Activated T-helper 17 cell treated with anti-CD3 and anti-CD28 coated beads, Interleukin-2, amount 50 U/mL, for 72 hours (primary cell): ENCODE measurements around the gene KTN1. TPM values are rescaled to one million over a fixed set of nuclear protein-coding genes. Genes with fewer than 3 reads are reported as not detected.

Experiments used
- ATAC-seq: fragments of 150-1000 bp; cut with Tn5 transposase; replicated peaks from 2 replicates; pipeline ENCODE4 v1.10.0; 2021; ENCODE audit warnings: mild to moderate bottlenecking, moderate library complexity
- H3K27ac Mint-ChIP-seq: one replicate; pipeline ENCODE4 v1.8.0; 2022; ENCODE audit warnings: mixed read lengths
- H3K27me3 Mint-ChIP-seq: one replicate; pipeline ENCODE4 v1.8.0; 2022; ENCODE audit warnings: mixed read lengths
- H3K36me3 Mint-ChIP-seq: one replicate; pipeline ENCODE4 v1.8.0; 2022; ENCODE audit warnings: low read depth, mild to moderate bottlenecking, mixed read lengths
- H3K4me1 Mint-ChIP-seq: one replicate; pipeline ENCODE4 v1.8.0; 2022; ENCODE audit warnings: mixed read lengths
- H3K4me3 Mint-ChIP-seq: one replicate; pipeline ENCODE4 v1.8.0; 2022; ENCODE audit warnings: mild to moderate bottlenecking, mixed read lengths
- H3K9me3 Mint-ChIP-seq: one replicate; pipeline ENCODE4 v1.8.0; 2022; ENCODE audit warnings: mixed read lengths
- total RNA-seq, 2 donors: library from RNA; stranded (reverse); gene quantifications; one replicate each; pipeline ENCODE4 v1.2.3, GENCODE V29; 2022

KTN1 gene
- total RNA-seq, 2 donors from 2014 or later, result 93.7 to 154 TPM

DNA sequence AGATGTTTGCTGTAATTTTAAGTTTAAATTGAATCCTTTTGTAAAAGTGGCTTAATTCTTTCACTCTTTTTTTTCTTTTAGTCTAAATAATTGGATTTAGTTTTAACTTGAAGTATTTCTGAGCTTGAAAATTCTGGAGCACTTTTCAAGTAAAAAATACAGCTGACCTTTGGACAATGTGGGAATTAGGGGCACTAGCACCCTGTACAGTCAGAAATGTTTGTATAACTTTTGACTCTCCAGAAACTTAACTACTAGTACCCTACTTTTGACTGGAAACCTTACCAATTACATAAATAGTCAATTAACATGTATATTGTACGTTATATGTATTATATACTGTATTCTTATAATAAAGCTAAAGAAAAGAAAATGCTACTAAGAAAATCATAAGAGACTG is 7.8 kb downstream of the KTN1 start:
- Mint-ChIP-seq H3K9me3 (no peaks in the 10 kb centered on the region), H3K27me3 (no peaks in the 10 kb centered on the region), H3K4me1 (peaks cover 31% of the 10 kb centered on the region), H3K36me3 (peaks cover 4% of the 10 kb centered on the region), H3K27ac (no peak overlapping the region), H3K4me3 (peak overlapping the region; percentile 12)
- ATAC-seq, result peak; percentile 9

DNA sequence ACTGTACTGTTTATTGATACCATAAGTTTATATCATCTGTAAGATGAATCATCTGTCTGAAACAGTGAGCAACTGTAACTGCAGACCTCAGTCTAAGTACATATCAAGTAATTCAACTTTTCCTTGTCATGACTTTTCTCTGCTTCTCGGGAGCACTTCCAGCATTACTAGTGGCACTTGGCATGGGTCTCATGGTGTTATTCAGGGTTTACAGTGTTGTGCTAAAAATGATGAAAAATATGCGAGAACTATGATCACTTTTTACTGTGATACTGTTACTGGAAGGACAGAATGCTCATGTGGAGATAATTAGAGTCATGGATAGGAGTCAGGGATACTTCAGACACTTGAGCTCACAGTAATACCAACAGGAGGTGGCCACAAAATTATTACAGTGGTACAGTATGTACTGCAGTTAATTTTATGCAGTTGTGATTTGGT is 8.3 kb downstream of the KTN1 start:
- Mint-ChIP-seq H3K9me3 (no peaks in the 10 kb centered on the region), H3K27me3 (no peaks in the 10 kb centered on the region), H3K4me3 (peak overlapping the region; percentile 3), H3K36me3 (peaks cover 4% of the 10 kb centered on the region), H3K4me1 (peaks cover 31% of the 10 kb centered on the region), H3K27ac (no peak overlapping the region)
- ATAC-seq, result peak; percentile 86

DNA sequence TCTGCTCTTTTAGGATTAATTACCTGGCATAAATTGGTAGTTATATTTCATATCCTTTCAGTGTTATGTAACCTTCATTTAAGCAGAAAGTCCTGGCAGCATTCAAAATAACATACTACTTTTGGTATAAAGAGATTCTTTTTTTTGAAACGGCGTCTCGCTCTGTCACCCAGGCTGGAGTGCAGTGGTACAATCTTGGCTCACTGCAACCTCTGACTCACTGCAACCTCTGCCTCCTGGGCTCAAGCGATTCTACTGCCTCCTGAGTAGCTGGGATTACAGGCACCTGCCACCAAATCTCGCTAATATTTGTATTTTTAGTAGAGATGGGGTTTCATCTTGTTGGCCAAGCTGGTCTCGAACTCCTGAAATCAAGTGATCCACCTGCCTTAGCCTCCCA is 9.2 kb downstream of the KTN1 start:
- Mint-ChIP-seq H3K4me3 (no peak overlapping the region), H3K4me1 (peaks cover 31% of the 10 kb centered on the region), H3K36me3 (peaks cover 4% of the 10 kb centered on the region), H3K27ac (no peak overlapping the region), H3K27me3 (no peaks in the 10 kb centered on the region), H3K9me3 (no peaks in the 10 kb centered on the region)
- ATAC-seq, result no peak

DNA sequence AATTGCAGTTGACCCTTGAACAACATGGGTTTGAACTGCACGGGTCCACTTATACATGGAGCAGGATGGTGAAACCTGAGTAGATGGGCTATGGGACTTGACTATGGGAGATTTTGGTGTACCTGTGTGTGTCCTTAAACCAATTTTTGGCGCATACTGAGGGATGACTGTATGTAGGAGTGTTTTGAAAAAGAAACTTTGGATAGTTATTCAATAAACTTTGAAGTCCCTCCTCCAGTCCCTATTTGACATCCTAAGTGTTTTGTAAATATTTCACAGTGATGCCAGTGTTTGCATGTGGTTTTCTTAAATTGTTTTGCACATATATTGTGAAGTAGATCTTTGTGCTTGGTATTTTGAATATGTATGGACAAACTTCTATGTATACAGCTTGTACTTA is 12.4 kb downstream of the KTN1 start:
- Mint-ChIP-seq H3K27me3 (no peaks in the 10 kb centered on the region), H3K4me3 (no peak overlapping the region), H3K4me1 (peaks cover 17% of the 10 kb centered on the region), H3K9me3 (no peaks in the 10 kb centered on the region), H3K27ac (peak overlapping the region; percentile 31), H3K36me3 (peaks cover 4% of the 10 kb centered on the region)
- ATAC-seq, result no peak

DNA sequence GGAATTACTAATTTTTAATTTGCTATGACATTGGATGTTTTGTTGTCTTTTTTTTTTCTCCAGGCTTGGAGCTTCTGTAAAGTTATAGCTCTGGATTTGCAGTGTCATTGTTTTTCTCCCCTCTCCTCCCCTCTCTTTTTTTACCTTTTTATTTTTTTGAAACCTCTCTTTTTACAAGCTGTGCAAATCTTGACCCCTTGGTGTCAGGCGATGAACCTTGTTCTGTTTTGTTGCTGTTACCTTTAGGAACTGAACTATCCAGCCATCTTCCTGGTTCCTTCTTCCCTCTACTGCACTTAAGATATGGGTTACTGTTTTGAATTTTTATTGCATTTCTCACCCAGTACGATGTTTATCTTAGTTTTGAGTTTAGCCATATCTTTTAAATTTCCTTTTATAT is 13.7 kb downstream of the KTN1 start:
- Mint-ChIP-seq H3K36me3 (no peaks in the 10 kb centered on the region), H3K9me3 (no peaks in the 10 kb centered on the region), H3K4me3 (no peak overlapping the region), H3K4me1 (peaks cover 9% of the 10 kb centered on the region), H3K27ac (no peak overlapping the region), H3K27me3 (no peaks in the 10 kb centered on the region)
- no peak for ATAC-seq

DNA sequence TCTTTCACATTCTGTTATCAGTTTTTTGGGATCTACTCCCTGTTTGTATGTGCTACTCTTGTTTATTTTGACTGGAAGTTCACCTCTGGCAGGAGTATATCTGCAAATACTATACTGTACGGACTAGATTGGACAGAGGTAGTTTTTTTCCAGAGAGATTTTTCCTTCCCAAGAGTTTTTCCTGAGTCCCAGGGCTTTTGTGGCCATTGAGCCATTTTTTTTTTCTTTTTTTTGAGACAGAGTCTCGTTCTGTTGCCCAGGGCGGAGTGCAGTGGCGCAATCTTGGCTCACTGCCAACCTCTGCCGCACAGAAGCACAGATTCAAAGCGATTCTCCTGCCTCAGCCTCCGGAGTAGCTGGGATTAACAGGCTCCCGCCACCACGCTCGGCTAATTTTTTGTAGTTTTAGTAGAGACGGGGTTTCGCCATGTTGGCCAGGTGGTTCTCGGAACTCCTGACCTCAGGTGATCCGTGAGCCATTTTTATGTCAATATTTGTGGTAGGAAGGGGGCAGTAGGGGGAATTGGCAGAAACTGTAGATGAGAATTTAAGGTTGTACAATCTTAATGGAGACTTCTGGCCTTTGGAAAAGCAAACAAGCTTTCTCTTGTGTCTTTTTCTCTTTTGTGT is 19.4 kb downstream of the KTN1 start:
- ATAC-seq, result no peak
- Mint-ChIP-seq H3K27ac (no peak overlapping the region), H3K27me3 (no peaks in the 10 kb centered on the region), H3K4me1 (peaks cover 5% of the 10 kb centered on the region), H3K4me3 (no peak overlapping the region), H3K9me3 (no peaks in the 10 kb centered on the region), H3K36me3 (peaks cover 6% of the 10 kb centered on the region)

DNA sequence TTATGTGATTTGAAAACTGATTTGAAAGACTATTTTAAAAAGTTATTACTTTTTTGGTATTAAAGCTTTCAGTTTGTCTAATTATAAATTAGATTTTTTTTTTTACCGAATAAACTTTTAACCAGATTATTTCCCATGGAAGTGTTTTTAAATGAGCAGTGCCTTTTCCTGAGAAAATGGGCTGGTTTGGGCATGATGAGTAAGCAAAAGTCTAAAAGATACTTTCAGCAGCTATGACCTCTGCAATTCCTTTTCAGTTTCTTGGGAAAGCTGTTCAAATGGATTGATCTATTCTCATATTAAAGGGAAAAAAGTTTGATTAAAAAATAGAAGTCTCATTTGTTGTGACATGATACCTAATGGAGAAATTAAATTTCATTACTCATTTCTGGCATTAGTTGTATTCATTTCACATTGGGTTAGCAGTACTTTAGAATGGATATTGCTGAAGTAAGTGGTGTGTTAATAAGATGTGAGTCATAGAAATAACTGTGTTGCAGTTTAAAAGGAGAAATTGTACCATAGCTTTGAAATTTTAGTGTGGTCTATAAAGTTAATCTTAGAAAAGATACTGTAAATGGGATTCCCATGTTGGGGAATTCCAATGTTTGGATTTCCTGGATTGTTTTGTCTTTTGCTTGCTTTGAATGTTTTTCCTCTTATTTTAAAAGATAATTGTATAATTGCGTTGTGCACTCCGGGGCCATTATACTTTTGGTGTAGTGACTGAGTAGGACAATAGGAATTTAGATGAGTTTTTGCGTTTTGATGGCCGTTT is 21.0 kb downstream of the KTN1 start:
- H3K4me3 Mint-ChIP-seq, result no peak overlapping the region
- H3K9me3 Mint-ChIP-seq, result no peaks in the 10 kb centered on the region
- H3K27me3 Mint-ChIP-seq, result no peaks in the 10 kb centered on the region
- H3K36me3 Mint-ChIP-seq, result peaks cover 6% of the 10 kb centered on the region
- no peak overlapping the region for H3K27ac Mint-ChIP-seq
- peaks cover 5% of the 10 kb centered on the region for H3K4me1 Mint-ChIP-seq
- no peak for ATAC-seq

DNA sequence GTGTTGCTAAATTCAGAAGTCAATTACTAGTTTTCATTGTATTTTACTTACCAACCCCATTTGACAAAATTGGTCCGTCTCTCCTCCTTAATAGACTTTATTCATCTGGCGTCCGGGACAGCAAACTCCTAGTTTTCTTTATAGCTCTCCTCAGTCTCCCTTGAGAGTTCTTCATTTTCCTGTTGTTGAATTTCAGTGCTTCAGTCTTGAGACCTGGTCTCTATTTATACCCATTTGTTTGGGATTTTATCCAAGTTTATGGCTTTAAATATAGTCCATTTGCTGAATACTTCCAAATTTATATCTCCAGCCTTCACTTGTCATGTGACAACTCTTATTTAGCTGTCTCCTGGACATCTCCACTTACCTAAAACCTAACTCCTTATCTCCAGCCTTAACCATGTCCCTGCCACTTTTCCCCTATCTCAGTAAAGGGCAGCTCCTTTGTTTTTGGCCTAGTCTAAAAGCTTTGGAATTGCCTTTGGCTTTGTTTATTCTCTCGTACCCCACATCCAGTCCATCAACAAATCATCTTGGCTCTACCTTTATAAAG is 23.5 kb downstream of the KTN1 start:
- no peak for ATAC-seq
- Mint-ChIP-seq H3K36me3 (peaks cover 6% of the 10 kb centered on the region), H3K4me1 (peaks cover 11% of the 10 kb centered on the region), H3K27me3 (no peaks in the 10 kb centered on the region), H3K27ac (no peak overlapping the region), H3K4me3 (no peak overlapping the region), H3K9me3 (no peaks in the 10 kb centered on the region)

DNA sequence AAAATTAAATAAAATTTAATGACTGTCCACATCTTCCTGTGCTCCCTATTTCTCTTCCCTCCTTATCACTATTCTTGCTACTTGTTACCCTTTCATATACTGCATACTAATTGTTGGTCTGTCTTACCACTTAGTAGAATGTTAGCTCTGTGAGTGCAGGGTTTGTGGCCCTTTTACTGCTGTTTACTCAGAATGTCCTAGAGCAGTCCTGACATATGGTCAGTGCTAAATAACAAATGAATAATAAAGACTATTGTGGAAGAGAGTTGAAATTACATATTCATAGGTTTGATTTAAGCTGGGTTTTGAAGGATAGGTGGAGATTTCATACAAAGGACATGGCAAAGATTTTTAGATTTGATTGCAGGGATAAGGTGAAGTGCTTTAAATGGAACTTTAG is 24.5 kb downstream of the KTN1 start:
- ATAC-seq, result no peak
- Mint-ChIP-seq H3K4me1 (peaks cover 16% of the 10 kb centered on the region), H3K9me3 (no peaks in the 10 kb centered on the region), H3K27me3 (no peaks in the 10 kb centered on the region), H3K36me3 (peaks cover 6% of the 10 kb centered on the region), H3K4me3 (no peak overlapping the region), H3K27ac (no peak overlapping the region)

DNA sequence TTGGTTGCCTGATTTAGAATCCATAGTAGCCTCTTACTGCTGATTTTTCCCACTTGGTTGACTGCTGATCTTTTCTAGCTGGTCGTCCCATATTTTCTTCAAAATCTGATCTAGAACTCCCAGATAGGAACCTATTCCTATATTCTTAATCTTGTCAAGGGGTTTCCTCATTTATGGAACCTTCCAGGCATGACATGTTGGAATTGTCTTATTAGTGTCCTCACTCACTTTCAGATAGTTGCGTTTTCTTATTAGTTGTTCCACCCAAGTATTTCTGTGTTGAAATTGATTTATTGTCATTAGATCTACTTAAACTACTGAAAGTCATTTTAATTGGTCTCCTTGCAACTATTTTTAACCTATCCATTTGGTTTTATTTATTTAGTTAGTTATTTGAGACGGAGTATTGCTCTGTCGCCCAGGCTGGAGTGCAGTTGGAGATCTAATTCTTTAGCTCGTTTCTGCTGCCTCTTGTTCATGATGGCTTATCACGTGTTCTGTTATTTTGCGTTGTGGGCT is 25.0 kb downstream of the KTN1 start:
- ATAC-seq, result no peak
- H3K4me1 Mint-ChIP-seq, result peaks cover 16% of the 10 kb centered on the region
- H3K27me3 Mint-ChIP-seq, result no peaks in the 10 kb centered on the region
- no peak overlapping the region for H3K27ac Mint-ChIP-seq
- no peaks in the 10 kb centered on the region for H3K9me3 Mint-ChIP-seq
- peaks cover 6% of the 10 kb centered on the region for H3K36me3 Mint-ChIP-seq
- H3K4me3 Mint-ChIP-seq, result no peak overlapping the region

DNA sequence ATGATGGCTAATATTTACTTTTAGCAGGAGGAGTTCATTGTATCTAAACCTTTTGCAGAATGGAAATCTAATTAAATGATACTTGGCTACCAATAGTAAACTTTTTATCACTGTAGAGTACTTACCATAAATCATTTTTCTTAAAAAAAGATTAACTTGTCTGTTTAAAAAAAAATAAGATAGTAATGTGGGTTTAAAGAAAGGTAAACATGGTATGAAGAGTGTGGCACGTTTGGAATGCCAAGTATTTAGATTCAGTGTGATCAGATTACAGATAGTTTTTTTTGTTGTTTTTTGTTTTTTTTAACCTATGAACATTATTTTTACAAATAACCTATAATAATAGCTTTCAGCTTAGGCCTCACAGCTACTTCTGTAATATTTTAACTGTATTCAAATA is 25.8 kb downstream of the KTN1 start:
- no peaks in the 10 kb centered on the region for H3K9me3 Mint-ChIP-seq
- H3K27me3 Mint-ChIP-seq, result no peaks in the 10 kb centered on the region
- ATAC-seq, result no peak
- H3K36me3 Mint-ChIP-seq, result peaks cover 6% of the 10 kb centered on the region
- H3K4me1 Mint-ChIP-seq, result peaks cover 16% of the 10 kb centered on the region
- H3K4me3 Mint-ChIP-seq, result no peak overlapping the region
- H3K27ac Mint-ChIP-seq, result no peak overlapping the region

DNA sequence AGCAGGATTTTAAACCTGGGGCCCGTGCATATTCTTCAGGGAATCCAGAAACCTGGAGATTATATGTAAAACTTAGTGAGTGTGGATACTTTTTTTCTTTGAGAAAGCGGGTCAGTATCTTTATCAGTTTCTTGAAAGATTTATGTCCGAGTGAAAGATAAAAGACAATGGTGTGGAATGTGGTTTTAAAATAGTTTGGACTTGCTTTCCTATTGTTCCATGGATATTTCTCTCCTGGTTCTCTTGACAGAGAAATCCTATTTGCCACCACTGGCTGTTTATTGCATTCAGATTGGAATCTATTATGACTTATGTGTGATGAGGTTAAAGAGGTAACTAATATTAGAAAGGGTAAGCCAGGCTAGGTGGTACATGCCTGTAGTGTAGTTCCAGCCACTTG is 27.4 kb downstream of the KTN1 start:
- Mint-ChIP-seq H3K27me3 (no peaks in the 10 kb centered on the region), H3K9me3 (no peaks in the 10 kb centered on the region), H3K4me3 (no peak overlapping the region), H3K4me1 (peaks cover 11% of the 10 kb centered on the region), H3K36me3 (peaks cover 8% of the 10 kb centered on the region), H3K27ac (no peak overlapping the region)
- no peak for ATAC-seq

DNA sequence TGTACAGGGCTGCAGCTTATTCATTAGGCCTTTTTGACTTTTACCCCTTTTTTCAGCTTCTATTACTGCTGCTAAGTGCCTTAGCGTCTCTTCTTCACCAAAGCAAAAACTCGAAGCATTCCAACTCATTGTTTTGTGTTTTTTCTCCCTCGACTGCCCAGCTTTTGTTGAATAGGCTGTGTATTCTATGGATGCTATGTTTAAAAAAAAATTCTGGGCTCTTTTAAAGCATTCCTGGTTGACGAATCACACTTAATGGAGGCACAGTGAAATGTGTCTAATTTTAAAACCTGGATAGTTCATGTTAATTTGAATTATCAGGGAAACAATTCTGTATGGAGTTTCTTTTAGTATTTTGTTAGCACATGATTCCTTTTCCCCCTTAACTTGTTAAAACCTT is 29.7 kb downstream of the KTN1 start:
- Mint-ChIP-seq H3K36me3 (peaks cover 30% of the 10 kb centered on the region), H3K9me3 (no peaks in the 10 kb centered on the region), H3K27me3 (no peaks in the 10 kb centered on the region), H3K4me1 (peaks cover 18% of the 10 kb centered on the region), H3K27ac (no peak overlapping the region), H3K4me3 (no peak overlapping the region)
- no peak for ATAC-seq

DNA sequence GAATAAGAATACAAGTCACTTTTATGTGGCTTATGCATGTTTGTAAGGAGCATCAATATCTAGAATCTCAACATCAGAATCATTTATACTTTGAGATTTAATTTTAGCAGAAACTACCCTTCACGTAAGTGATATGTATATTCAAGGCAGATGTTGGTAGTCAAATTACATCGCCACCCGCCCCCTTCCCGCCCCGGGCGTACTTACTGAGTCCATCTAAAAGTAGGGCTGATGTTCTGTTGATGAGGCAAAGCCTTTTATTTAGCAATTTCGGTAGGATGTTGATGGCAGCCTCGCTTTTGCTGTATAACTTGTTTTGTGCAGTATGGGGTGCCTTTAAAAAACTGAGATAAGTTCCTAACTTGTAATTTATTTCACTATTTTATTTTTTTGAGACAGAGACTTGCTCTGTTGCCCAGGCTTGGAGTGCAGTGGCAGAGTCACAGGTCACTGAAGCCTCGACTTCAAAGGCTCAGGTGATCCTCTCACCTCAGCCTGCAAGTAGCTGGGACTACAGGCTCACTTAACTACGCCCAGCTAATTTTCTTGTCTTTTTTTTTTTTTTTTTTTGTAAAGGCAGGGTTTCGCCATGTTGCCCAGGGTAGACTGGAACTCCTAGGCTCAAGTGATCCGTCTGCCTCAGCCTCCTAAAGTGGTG is 30.8 kb downstream of the KTN1 start:
- Mint-ChIP-seq H3K4me1 (peaks cover 18% of the 10 kb centered on the region), H3K27ac (no peak overlapping the region), H3K9me3 (no peaks in the 10 kb centered on the region), H3K27me3 (no peaks in the 10 kb centered on the region), H3K36me3 (peaks cover 42% of the 10 kb centered on the region), H3K4me3 (no peak overlapping the region)
- no peak for ATAC-seq
